GM12801 (cell line): ENCODE data around the gene MICU2.

Experiments used
- CTCF ChIP-seq: IDR thresholded peaks from one replicate; pipeline ENCODE4 v1.5.1; 2011; ENCODE audit warnings: control low read depth; ENCODE audit not compliant: insufficient read length; ENCODE audit errors: extremely low read depth

Gene MICU2

GRCh38 chr13:21625366-21625765 lies 21.4 kb upstream of the MICU2 start:
- TF ChIP-seq CTCF, result no peak

GRCh38 chr13:21620861-21621260 lies 16.9 kb upstream of the MICU2 start:
- TF ChIP-seq CTCF, result no peak

DNA sequence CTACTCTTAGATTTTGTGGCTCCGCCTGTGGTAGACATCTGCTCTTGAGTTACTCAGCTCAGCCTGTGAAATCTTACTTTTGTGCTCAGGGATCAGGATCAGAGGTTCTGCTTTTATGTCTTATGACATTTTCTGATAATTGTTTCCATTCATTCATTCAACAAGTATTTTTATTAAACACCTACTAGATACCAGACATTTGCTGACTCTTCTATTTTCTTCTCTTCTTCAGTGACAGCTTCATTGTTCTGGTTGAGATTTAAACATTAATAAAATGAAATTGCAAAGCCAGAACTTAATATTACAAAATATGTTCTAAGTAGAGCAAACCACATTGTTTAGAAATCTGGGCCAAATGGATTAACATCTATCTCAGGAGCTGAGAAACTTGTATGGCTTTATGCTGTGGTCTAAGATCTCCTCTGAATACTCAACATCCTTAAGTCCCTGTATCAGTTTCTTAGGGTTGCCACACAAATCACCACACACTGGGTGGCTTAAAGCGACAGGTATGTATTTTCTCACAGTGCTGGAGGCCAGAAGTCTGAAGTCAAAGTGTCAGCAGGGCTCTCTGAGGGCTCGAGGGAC lies 15.8 kb upstream of the MICU2 start:
- no peak for TF ChIP-seq CTCF

- no peak for TF ChIP-seq CTCF
Measured at GRCh38 chr13:21616880-21617279, 12.9 kb upstream of the MICU2 start.

- no peak for TF ChIP-seq CTCF
Measured at GRCh38 chr13:21616205-21616866, 12.4 kb upstream of the MICU2 start.

DNA sequence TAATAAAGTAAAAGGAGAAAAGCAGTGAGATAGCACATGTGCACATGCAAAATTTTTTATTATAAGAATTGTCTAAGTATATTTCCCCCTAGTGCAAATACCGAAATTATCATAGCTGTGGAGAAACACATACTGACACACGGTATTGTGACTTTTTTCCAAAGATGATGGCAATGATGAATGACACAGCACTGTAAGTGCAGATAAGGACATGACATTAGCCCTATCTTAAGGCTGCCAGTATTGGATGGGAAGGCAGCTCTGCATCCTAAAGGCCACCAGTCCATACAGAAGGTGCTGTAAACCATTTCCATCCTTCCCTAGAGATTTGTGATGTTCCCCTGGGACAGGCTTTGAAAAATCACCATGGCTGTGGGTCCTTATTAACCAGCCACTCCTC lies 11.5 kb upstream of the MICU2 start:
- TF ChIP-seq CTCF, result no peak

DNA sequence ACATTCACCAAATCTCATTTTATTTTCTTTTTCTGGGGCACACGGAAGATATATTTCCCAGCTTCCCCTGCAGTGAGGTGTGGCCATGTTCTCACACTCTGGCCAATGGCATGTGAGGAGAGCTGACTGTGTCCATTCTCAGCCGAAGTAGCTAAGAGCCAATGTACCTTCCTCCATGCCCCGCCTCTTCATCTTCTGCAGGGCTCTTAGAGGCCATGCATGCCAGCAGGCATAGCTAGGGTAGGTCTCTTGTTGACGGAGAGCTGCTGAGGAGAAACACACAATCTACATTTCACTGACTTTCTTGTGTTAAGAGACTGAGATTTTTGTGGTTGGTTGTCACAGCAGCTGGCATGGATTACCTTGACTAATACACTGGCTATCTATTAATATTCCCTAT lies 9.8 kb upstream of the MICU2 start:
- TF ChIP-seq CTCF, result no peak

GRCh38 chr13:21611385-21611784 lies 7.4 kb upstream of the MICU2 start:
- TF ChIP-seq CTCF, result no peak
